ENCODE measurements around the gene AP4E1.
"Not testable (repeated sequence)": the region's sequence is repeated elsewhere in the genome, so short reads cannot be mapped to it uniquely, and the experiment has no call there.

The AP4E1 gene

DNA sequence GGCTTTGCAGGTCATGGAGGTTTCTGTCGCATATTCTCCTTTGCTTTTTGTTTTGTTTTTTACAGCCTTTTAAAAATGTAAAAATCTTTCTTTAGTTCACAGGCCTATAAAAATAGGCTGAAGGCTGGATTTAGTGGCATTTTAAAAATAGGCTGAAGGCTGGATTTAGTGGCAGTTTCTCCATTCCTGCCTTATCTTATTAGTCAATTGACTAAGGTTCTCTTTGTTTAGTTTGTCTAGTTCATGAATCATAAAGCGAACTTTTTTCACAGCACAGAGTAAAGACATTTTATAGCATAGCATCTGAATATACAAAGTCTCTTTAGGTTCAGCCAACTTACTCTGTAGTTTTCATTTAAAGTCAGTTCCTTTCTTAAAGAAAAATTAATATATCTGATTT is 31.4 kb downstream of the AP4E1 start:
- in situ Hi-C loops (cut with MboI; ENCODE audit: low sequenced_read_pairs) = no loop called here

DNA sequence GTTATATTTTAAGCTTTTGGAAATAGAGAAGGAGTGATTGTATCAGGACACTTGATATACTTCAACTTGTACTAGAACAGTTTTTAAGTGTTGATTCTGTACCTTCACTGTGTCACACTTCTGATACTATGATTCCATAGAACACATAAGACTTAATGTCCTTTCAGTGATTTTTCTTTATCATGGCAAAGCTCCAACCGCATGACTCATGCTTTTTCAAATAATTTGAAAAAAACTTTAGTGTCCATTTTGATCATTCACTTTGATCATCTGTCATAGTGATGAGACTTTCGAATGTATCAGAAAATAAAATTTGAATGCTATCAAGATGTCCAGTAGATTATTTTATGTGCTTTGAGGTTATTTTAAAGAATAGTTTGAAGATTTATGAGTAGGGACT is 32.0 kb downstream of the AP4E1 start:
- in situ Hi-C loops (cut with MboI; ENCODE audit: low sequenced_read_pairs) = no loop called here

DNA sequence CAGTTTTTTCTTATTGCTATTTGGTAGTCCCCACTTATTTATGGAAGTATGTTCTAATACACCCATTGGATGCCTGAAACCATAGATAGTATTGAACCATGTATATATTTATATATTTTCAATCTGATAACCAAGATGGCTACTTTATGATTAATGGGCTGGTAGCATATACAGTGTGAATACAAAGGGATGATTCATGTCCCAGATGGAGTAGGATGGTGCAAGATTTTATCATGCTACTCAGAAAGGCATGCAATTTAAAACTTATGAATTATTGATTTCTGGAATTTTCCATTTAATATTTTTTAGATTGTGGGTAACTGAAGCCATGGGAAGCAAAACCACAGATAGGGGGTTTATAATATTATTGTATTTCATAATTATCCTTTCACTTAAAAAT is 35.2 kb downstream of the AP4E1 start:
- in situ Hi-C loops (cut with MboI; ENCODE audit: low sequenced_read_pairs) = no loop called here

DNA sequence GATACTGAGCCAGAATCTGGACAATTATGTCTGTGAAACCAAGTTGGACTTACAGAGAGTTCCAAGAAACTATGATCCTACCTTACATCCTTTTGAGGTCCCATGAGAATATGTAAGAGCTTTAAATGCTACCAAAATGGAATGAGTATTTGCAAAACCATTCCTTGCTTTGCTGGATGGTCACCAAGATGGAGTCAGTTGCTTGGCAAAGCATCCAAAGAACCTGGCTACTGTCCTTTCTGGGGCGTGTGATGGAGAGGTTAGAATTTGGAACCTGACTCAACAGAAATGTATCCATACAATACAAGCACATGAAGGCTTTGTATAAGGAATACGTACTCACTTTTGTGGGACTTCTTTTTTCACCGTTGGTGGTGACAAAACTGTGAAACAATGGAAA is 36.2 kb downstream of the AP4E1 start:
- in situ Hi-C loops (cut with MboI; ENCODE audit: low sequenced_read_pairs) = no loop called here

DNA sequence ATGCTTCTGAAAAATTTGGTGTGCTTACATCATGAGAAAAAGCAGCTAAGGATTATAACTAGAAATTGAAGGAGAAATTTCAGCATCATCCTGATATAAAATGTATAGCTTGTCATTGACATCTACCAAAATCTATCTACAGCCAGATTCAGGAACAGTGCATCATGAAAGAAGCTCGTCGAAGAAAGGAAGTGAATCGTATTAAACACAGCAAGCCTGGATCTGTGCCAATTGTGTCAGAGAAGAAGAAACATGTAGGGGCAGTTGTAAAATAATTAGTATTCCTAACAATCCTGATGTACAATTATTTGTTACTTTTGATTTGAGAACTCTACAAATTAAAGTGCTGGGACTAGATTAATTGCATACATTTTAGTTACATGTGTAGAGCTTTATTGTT is 37.2 kb downstream of the AP4E1 start:
- in situ Hi-C loops (cut with MboI; ENCODE audit: low sequenced_read_pairs) = no loop called here

DNA sequence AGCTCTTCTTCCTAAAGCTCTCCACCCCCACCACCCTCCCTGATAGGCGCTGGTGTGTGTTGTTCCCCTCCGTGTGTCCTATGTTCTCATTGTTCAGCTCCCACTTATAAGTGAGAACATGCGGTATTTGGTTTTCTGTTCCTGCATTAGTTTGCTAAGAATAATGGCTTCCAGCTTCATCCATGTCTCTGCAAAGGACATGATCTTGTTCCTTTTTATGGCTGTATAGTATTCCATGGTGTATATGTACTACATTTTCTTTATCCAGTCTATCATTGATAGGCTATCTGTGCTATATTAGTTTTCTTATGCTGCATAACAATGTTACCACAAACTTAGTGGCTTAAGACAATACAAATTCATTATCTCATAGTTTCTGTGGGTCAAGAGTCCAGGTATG is 42.3 kb downstream of the AP4E1 start:
- in situ Hi-C loops (cut with MboI; ENCODE audit: low sequenced_read_pairs) = not testable (repeated sequence)

DNA sequence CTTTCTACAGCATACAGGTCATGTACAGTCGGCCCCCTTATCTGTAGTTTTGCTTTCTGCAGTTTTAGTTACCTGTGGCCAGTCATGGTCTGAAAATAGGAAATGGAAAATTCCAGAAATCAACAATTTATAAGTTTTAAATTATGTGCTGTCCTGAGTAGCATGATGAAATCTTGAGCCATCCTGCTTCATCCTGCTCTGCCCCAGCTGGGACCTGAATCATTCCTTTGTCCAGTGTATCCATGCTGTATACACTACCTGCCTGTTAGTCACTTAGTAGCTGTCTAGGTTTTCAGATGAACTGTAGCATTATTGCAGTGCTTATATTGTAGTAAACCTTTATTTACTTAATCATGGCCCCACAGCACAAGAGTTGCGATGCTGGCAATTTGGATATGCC is 44.8 kb downstream of the AP4E1 start:
- in situ Hi-C loops (cut with MboI; ENCODE audit: low sequenced_read_pairs) = no loop called here

DNA sequence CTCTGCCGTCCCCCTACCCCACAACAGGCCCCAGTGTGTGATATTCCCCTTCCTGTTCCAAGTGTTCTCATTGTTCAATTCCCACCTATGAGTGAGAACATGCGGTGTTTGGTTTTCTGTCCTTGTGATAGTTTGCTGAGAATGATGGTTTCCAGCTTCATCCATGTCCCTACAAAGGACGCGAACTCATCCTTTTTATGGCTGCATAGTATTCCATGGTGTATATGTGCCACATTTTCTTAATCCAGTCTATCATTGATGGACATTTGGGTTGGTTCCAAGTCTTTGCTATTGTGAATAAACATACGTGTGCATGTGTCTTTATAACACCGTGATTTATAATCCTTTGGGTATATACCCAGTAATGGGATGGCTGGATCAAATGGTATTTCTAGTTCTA is 46.4 kb downstream of the AP4E1 start:
- in situ Hi-C loops (cut with MboI; ENCODE audit: low sequenced_read_pairs) = not testable (repeated sequence)

DNA sequence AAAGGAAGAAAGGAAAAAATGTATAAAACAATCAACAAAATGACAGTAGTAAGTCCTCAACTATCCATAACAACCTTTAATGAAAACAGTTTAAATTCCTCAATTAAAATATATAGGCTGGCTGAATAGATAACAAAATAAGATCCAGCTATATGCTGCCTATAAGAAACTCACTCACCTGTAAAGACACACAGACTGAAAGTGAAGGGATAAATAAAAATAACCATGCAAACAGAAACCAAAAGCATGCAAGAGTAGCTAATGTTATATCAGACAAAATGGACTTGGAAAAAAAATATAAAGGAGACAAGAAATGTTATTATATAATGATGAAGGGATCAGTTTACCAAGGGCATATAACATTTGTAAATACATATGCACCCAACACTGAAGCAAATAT is 51.2 kb downstream of the AP4E1 start:
- in situ Hi-C loops (cut with MboI; ENCODE audit: low sequenced_read_pairs) = no loop called here

DNA sequence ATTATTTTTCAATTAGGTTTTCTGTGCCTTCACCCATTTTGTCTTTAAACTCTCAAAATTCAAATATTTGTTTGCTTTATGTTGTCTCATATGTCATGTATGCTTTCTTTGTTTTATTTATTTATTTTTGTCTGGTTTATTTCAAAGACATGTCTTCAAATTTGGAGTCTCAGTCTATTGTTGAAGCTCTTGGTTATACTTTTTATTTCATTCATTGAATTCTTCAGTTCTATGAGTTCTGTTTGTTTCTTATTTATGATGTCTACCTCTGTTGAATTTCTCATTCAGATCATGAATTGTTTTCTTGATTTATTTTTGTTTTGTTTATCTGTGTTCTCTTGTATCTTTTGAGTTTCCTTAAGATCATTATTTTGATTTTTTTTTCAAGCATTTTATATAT is 55.6 kb downstream of the AP4E1 start:
- in situ Hi-C loops (cut with MboI; ENCODE audit: low sequenced_read_pairs) = no loop called here

DNA sequence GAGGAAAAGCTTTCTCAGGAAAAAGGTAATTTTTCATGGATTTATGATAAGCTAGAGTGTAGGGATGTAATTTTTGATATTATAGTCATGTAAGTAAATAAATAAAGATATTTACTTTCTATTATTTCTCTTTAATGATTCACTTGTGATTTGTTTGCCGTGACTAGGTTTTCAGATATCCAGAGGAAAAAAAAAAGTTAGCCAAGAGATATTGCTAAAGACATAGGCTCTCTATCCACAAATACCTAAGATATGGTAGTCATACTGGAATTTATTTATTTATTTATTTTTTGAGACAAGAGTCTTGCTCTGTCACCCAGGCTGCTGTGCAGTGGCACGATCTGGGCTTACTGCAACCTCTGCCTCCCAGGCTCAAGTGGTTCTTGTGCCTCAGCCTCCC is 59.9 kb downstream of the AP4E1 start:
- in situ Hi-C loops (cut with MboI; ENCODE audit: low sequenced_read_pairs) = no loop called here

DNA sequence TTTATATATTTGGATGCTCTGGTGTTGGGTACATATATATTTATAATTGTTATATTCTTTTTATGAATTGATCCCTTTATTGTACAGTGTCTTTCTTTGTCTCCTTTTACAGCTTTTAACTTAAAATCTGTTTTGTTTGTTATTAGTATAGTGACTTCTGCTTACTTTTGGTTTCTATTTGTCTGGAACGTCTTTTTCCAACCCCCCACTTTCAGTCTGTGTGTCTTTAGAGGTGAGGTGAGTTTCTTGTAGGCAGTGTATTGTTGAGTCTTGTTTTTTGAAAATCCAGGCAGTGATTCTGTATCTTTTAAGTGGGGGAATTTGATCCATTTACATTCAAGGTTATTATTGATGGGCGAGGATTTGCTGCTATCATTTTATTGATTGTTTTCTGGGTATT is 62.0 kb downstream of the AP4E1 start:
- in situ Hi-C loops (cut with MboI; ENCODE audit: low sequenced_read_pairs) = no loop called here

DNA sequence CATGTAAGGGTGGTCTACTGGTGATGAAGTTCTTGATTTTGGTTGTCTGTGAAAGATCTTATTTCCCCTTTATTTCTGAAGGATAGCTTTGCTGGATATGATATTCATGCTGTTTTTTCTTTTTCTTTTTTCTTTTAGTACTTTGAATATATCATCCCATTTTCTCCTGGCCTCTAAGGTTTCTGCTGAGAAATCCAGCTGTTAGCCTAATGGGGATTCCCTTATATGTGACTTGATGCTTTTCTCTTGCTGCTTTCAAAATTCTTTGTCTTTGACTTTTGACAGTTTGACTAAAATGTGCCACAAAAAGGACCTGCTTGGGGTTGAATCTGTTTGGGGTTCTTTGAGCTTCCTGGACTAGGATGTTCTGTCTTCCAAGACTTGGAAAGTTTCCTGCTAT is 62.6 kb downstream of the AP4E1 start:
- in situ Hi-C loops (cut with MboI; ENCODE audit: low sequenced_read_pairs) = no loop called here

DNA sequence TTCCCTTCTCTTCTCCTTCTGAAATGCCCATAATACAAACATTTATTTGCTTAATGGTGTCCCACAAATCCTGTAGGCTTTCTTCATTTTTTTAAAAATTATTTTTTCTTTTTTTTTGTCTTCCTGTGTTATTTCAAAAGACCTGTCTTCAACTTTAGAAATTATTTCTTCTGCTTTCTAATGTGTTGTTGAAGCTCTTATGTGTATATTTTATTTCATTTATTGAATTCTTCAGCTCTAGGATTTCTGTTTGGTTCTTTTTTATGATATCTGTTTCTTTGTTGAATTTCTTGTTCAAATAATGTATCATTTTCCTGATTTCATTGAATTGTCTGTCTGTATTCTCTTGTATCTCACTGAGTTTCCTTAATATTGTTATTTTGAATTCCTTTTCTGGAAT is 63.1 kb downstream of the AP4E1 start:
- in situ Hi-C loops (cut with MboI; ENCODE audit: low sequenced_read_pairs) = no loop called here

DNA sequence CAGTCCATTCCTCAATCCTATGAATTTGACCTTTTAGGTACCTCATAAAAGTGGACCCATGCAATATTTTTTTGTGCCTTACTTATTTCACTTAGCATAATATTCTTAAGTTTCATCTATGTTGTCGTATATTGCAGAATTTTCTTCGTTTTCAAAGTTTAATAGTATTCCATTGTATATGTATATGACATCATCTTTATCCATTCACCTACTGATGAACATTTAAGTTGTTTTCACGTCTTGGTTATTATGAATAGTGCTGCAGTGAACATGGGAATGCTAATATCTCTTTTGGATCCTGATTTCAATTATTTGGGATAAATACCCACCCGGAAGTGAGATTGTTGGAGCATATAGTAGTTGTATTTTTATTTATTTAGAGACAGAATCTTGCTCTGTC is 65.1 kb downstream of the AP4E1 start:
- in situ Hi-C loops (cut with MboI; ENCODE audit: low sequenced_read_pairs) = no loop called here

DNA sequence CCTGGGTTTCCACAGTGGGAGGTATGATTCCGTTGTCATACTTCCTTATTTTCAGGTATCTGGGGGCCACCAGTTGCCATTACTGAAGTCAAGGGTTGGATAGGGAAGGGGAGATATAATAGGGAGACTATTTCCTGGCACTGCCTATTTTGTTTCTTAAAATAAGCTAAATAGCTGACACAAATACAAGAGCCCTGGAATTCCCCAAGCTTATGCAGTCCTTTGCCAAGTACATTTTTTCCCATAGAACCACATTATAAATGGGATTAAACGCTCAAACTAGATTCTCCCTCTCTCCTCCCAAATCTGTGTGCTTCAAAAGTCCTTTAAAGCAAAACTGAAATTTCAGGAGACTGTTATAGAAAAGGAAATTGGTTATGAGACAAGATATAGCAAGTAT is 68.7 kb downstream of the AP4E1 start:
- in situ Hi-C loops (cut with MboI; ENCODE audit: low sequenced_read_pairs) = no loop called here

DNA sequence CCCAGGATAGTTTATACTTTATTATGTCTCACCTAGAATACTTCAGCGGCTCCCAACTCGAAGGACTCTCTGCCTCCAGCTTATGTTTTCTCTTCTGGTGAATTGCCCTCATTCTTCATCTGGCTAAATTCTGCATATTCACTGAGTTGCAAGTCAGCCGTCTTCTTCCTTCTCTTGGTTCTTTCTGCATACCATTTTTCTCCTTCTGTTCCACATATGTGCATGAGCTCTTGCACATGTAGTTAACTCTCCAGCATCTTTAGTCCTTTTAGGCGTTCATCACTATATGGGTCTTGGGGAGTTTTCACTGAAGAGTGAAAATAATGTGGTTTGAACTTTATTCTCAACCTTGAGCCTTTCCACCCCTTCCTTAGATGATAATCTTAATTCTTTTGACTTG is 70.1 kb downstream of the AP4E1 start:
- in situ Hi-C loops (cut with MboI; ENCODE audit: low sequenced_read_pairs) = no loop called here

DNA sequence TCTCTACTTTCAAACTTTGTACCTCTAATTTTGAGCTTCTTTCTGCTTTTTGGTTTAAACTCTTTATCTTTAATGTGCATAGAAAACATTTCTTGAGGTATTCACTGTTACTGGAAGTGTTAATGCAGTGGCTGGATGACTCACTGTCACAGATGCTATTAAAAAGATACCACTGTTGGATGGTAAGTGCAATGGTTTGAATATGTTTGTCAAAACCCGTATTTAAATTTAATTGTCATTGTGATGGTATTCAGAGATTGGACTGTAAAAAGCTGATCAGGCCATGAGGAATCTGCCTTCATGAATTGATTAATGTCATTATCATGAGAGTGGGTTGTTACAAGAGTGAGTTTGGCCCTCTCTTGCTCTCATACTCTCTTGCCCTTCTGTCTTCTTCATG is 70.6 kb downstream of the AP4E1 start:
- in situ Hi-C loops (cut with MboI; ENCODE audit: low sequenced_read_pairs) = no loop called here

DNA sequence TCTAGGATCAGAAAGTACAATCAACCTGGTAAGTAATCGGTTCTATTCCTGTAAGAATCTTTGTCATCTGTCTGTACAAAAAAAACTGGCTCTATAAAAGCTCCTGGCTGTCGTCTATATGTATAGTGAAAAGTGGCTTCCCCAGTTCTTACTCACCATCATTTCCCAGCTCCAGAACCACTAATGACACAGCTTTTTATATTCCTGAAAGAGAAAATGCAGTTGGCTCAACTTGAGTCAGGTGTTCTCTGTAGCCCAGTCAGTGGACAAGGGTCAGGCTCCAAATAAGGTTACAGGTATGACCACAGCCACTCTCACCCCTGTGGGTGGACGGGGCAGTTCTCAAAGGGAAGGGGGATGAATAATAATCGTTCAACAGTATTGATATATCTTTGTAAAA is 85.1 kb downstream of the AP4E1 start:
- in situ Hi-C loops (cut with MboI; ENCODE audit: low sequenced_read_pairs) = no loop called here

DNA sequence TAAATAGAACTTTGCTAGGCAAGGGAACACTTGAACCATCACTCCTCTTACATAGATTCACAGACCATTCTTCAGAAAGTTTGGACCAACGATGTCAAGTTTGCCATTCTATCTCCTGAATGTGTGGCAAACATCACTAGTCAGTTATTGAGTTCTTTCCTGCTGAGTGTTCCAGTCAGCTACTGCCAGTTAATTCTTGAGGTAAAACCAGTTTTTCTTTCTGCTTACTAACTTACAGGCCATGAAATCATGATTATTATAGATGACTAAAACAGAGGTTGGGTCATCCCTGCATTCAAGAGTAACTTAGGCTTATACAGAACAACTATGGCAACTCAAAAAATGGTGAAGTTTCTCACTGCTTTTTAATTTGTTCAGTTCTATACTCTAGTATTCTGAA is 88.2 kb downstream of the AP4E1 start:
- in situ Hi-C loops (cut with MboI; ENCODE audit: low sequenced_read_pairs) = no loop called here

DNA sequence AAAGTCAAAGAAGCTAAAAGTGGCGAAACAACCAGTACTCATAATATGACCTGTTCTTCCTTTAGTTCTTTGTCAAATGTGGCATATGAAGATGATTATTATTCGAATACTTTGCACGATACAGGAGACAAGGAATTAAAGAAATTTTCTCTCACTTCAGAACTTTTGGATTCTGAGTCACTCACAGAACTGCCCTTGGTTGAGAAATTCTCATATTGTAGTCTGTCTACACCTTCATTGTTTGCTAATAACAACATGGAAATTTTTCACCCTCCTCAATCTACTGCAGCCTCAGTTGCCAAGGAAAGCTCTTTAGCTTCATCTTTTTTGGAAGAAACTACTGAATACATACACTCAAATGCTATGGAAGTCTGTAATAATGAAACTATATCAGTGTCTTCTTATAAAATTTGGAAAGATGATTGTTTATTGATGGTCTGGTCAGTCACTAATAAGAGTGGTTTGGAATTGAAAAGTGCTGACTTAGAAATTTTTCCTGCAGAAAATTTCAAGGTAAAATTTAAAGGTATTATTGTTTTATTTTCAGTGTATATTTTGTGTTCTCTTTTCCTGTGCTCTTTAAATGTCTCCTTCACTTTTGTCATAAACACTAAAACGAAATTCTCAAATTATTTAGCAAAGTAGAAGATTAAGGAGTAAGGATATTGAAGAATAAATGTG is 89.0 kb downstream of the AP4E1 start:
- in situ Hi-C loops (cut with MboI; ENCODE audit: low sequenced_read_pairs) = no loop called here

DNA sequence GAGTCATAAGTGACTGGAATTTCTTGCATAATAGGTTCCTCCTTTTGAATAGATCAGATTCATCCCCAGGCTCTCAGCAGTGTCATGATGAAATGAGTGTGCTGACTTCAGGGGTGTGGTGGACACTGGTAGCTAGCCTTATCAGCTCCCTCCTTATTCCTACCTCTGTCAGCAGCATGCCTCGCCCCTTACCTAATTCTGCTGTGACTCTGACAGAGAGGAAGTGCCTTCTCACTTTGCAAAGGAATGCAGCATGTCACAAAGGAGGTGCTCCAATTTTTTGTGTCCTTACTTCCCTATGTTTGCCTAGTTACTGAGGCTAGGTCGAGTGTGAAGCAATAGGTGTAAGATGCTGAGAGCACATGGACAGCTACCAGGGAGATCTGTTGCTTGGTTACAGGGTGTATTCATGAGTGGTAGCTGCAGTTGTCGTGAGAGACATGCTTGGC is 95.6 kb downstream of the AP4E1 start:
- in situ Hi-C loops (cut with MboI; ENCODE audit: low sequenced_read_pairs) = no loop called here

DNA sequence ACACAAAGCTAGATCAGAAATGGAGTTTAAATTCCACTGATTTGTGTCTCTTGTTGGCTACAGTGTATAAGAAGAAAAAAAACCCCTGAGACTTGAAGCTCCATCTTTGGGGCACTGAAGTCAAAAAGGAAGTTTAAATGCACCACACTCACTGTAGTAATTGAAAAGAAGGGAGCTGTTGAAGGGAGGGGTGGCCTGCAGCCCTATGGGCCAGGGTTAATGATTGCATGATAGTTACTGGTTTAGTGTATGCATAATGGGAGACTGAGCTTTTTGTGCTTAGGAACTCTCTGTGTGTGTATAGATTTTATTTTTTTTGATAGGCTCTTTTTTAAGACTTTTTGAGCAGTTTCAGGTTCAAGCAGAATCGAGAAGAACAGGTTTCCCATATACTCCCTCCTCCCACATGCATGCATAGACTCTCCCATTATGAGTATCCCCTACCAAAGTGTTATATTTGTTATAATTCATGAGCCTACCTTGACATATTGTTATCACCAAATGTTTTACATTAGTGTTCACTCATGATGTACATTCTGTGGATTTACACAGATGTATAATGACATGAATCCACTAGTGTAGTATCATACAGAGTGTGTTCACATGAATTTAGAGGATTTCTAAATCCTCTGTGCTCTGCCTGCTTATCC is 98.0 kb downstream of the AP4E1 start:
- in situ Hi-C loops (cut with MboI; ENCODE audit: low sequenced_read_pairs) = no loop called here
